Inflammatory macrophage (primary cell): ENCODE data around the gene HSPA12A.

Source experiments
- DNase-seq, 2 donors: peaks; one replicate each; pipeline ENCODE4 v3.0.0-alpha.2; 2020 to 2022

HSPA12A gene

DNA sequence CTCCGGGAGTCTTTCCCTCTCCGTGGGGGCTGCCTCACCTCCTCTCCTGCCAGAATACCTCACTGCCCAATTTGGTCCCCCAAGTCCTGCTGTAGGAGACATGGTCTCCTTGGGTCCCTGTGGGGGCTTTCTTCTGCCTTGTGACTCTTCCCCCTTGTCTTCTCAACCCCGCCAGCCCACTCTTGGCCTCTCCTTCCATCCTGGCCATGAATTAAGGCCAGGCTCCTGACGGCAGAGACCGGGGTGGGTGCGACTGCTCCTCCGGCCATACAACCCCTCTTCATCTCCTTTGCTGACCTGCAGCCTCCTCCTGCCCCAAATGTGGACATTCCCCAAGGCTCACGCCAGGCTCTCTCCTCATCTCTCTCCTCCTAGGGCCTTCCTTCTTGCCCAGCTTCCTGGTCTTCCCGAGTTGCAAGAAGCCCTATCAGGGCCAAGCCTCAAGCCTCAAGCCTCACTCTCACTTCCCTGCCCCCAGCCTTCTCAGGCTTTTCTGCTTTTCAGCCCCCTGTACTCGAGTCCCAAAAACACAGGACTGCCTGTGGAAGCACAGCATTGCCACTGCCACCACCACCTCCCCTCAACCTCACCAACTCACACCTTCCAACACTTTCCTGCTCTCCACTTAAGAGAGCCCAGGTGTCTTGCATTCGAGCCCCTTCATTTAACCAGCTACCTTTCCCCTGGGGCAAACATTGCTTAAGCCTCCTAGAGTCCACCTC is 120.3 kb downstream of the HSPA12A start:
- DNase-seq: no peak

DNA sequence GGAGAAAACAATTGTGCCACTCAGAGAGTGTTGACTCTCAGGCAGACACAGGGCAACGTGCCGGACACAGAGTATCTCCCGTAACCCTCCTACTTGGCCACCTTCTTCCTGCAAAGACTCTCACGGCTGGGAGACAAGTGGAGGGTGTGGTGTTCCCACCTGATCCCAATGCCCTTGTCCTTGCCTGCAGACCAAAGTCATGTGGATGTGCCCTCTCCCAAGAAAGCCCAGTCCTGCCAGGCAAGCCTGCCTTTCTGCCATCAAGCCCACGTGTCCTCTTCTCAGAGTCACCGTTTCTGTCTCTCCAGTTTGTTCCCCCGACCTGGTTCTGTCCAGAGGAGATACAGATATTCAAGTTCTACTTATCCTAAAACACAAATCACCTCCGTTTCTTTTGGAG is 120.9 kb downstream of the HSPA12A start:
- no peak for DNase-seq
